Sigmoid colon (tissue), 4 donors: Measurements from ENCODE around the gene PTPRT.

Experiments
- EP300 ChIP-seq, 4 donors: sonication (generic); formaldehyde crosslinking; IDR thresholded peaks; one replicate each; pipeline ENCODE4 v1.6.1; 2017; ENCODE audit warnings: antibody characterized with exemption in 4 of 4
- POLR2A ChIP-seq, 2 donors: fragments of 450-650 bp; IDR thresholded peaks; one replicate each; pipeline ENCODE4 v1.6.1; 2016; ENCODE audit warnings: antibody characterized with exemption in 2 of 2, mild to moderate bottlenecking in 2 of 2, moderate library complexity in 2 of 2
- POLR2AphosphoS5 ChIP-seq, 4 donors: sonication (generic); formaldehyde crosslinking; IDR thresholded peaks; one replicate each; pipeline ENCODE4 v1.6.1; 2017; ENCODE audit warnings: antibody characterized with exemption in 4 of 4
- TF ChIP-seq, protein P1 (sequence below), 4 experiments: fragments of 450-650 bp in 3 of 4; fragments of 200-600 bp in 1 of 4; IDR thresholded peaks; one replicate each; pipeline ENCODE4 v1.5.1; 2016 to 2019; ENCODE audit warnings: antibody characterized with exemption in 4 of 4, mild to moderate bottlenecking in 3 of 4, moderate library complexity in 2 of 4

DNA sequence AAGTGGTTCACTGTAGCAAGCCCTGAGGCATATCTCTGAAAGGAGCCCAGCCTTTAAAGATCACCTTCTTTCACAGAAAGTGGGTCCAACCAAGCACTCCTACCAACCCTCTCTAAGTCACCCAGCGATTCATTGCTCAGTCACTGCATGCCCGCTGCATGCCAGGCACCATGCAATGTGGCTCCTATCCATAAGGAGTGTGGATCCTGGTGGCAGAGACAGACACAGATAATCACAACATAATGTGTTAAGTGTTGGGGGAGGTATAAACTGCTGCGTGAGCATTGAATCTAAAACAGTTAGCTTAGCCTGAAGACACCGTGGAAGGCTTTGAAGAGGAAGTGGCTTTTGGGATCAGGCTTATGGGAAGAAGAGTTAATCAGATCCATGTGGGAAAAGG is 659.5 kb downstream of the PTPRT start:
- TF ChIP-seq, protein P1, sequence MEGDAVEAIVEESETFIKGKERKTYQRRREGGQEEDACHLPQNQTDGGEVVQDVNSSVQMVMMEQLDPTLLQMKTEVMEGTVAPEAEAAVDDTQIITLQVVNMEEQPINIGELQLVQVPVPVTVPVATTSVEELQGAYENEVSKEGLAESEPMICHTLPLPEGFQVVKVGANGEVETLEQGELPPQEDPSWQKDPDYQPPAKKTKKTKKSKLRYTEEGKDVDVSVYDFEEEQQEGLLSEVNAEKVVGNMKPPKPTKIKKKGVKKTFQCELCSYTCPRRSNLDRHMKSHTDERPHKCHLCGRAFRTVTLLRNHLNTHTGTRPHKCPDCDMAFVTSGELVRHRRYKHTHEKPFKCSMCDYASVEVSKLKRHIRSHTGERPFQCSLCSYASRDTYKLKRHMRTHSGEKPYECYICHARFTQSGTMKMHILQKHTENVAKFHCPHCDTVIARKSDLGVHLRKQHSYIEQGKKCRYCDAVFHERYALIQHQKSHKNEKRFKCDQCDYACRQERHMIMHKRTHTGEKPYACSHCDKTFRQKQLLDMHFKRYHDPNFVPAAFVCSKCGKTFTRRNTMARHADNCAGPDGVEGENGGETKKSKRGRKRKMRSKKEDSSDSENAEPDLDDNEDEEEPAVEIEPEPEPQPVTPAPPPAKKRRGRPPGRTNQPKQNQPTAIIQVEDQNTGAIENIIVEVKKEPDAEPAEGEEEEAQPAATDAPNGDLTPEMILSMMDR (IDR thresholded peaks at IDR 0.05) = no peak
- TF ChIP-seq POLR2A (IDR thresholded peaks at IDR 0.05) (no peak), POLR2AphosphoS5 (IDR thresholded peaks at IDR 0.05) (no peak), EP300 (IDR thresholded peaks at IDR 0.05) (no peak)
